GM12878 (cell line): ENCODE measurements around the gene CHD9. TPM values are rescaled to one million over a fixed set of nuclear protein-coding genes. Genes with fewer than 3 reads are reported as not detected.
A peak's percentile ranks its signal among the peaks of the same experiment; 100 is the strongest.

Experiments
- ATAC-seq: fragments of 200-7000 bp; cut with Tn5 transposase; 3 replicates; pipeline ENCODE4 v1.9.1; 2020; ENCODE audit warnings: mild to moderate bottlenecking, moderate library complexity
- BruUV-seq: library from RNA; stranded (reverse); fragments of 400-500 nt; replicated peaks from 2 replicates; lab custom pipeline; 2021; lab: Mats Ljungman, UMichigan
- CTCF ChIA-PET: fragments of 300-600 bp; sonication (Branson Sonifier 250); formaldehyde crosslinking; extraction: SDS; loops from one replicate; lab custom pipeline; 2021; ENCODE audit warnings: inconsistent platforms; lab: Yijun Ruan, JAX
- POLR2A ChIA-PET: fragments of 350-600 bp; formaldehyde crosslinking; extraction: SDS; loops from one replicate; lab custom pipeline; 2021; ENCODE audit warnings: inconsistent platforms; lab: Charles Lee
- RAD21 ChIA-PET: fragments of 300-600 bp; sonication (Branson Sonifier 250); formaldehyde crosslinking; loops from one replicate; lab custom pipeline; 2023; ENCODE audit warnings: antibody characterized with exemption; ENCODE audit not compliant: unreplicated experiment; lab: Charles Lee
- SMC1A ChIA-PET: fragments of 300-600 bp; sonication (Branson Sonifier 250); formaldehyde crosslinking; loops from one replicate; lab custom pipeline; 2023; ENCODE audit not compliant: unreplicated experiment, uncharacterized antibody; lab: Charles Lee
- DNase-seq: peaks from one replicate; pipeline ENCODE4 v3.0.0-alpha.2; 2011; ENCODE audit warnings: low read depth, low spot score
- FAIRE-seq: peaks from 3 replicates; lab custom pipeline; 2011; peaks lifted over from hg19 to GRCh38; lab: Jason Lieb, UNC
- H2AFZ ChIP-seq: 2 replicates; pipeline ENCODE4 v1.6.0; 2011; ENCODE audit warnings: low read depth, low read length, control low read depth; ENCODE audit not compliant: control insufficient read depth
- H3K27ac ChIP-seq: 2 replicates; pipeline ENCODE4 v1.5.1; 2011; ENCODE audit warnings: control low read depth; ENCODE audit not compliant: control insufficient read depth, insufficient read depth
- H3K27me3 ChIP-seq, 2 experiments: replicated peaks in 1 of 2; 2 replicates each; pipeline versions ENCODE4 v1.6.0 to v1.6.1; 2011; ENCODE audit warnings: low read length in 1 of 2; ENCODE audit not compliant: control insufficient read depth in 2 of 2, insufficient read depth in 2 of 2
- H3K36me3 ChIP-seq, 2 experiments: 2 replicates each; pipeline ENCODE4 v1.5.1; 2011; ENCODE audit warnings: low read length in 1 of 2; ENCODE audit not compliant: control insufficient read depth in 2 of 2, insufficient read depth in 2 of 2
- H3K4me1 ChIP-seq: 2 replicates; pipeline ENCODE4 v1.6.1; 2011; ENCODE audit warnings: mild to moderate bottlenecking, low read length, moderate library complexity, mixed read lengths; ENCODE audit not compliant: control insufficient read depth, insufficient read depth
- H3K4me2 ChIP-seq: 2 replicates; pipeline ENCODE4 v1.6.0; 2011; ENCODE audit warnings: control low read depth; ENCODE audit not compliant: control insufficient read depth, insufficient read depth
- H3K4me3 ChIP-seq: fragments of 200-600 bp; sonication (generic); 2 replicates; pipeline ENCODE4 v1.5.1; 2016
- H3K79me2 ChIP-seq: 2 replicates; pipeline ENCODE4 v1.6.0; 2011; ENCODE audit warnings: low read length; ENCODE audit not compliant: control insufficient read depth, insufficient read depth
- H3K9ac ChIP-seq: 2 replicates; pipeline ENCODE4 v1.8.0; 2011; ENCODE audit warnings: low read length, control low read depth, mixed read lengths; ENCODE audit not compliant: control insufficient read depth, insufficient read depth
- H3K9me3 ChIP-seq: replicated peaks from 3 replicates; pipeline ENCODE4 v1.5.1; 2011; ENCODE audit warnings: mild to moderate bottlenecking, low read length; ENCODE audit not compliant: control insufficient read depth, insufficient read depth
- H4K20me1 ChIP-seq: 2 replicates; pipeline ENCODE4 v1.6.0; 2011; ENCODE audit not compliant: control insufficient read depth, insufficient read depth
- ATF7 ChIP-seq: fragments of 450-650 bp; IDR thresholded peaks from 2 replicates; pipeline ENCODE4 v1.6.1; 2016; ENCODE audit warnings: low read depth, mild to moderate bottlenecking
- HDAC6 ChIP-seq: fragments of 200-600 bp; sonication (generic); IDR thresholded peaks from one replicate; pipeline ENCODE4 v1.8.0; 2017; ENCODE audit warnings: antibody characterized with exemption; ENCODE audit not compliant: unreplicated experiment
- IRF5 ChIP-seq: fragments of 450-650 bp; IDR thresholded peaks from 2 replicates; pipeline ENCODE4 v1.6.1; 2017; ENCODE audit warnings: borderline replicate concordance
- JUNB ChIP-seq: IDR thresholded peaks from 2 replicates; pipeline ENCODE4 v1.6.1; 2016; ENCODE audit warnings: antibody characterized with exemption, mild to moderate bottlenecking
- NFYA ChIP-seq: IDR thresholded peaks from 2 replicates; pipeline ENCODE4 v1.6.1; 2011; ENCODE audit warnings: low read depth, mild to moderate bottlenecking, low read length, improper control_type of control experiment, borderline replicate concordance
- PBX3 ChIP-seq: IDR thresholded peaks from 2 replicates; pipeline ENCODE4 v1.6.1; 2011; ENCODE audit warnings: mild to moderate bottlenecking, low read depth, low read length, moderate library complexity; ENCODE audit not compliant: insufficient replicate concordance
- SIN3A ChIP-seq: IDR thresholded peaks from 2 replicates; pipeline ENCODE4 v1.6.1; 2012; ENCODE audit warnings: low read depth, low read length, improper control_type of control experiment
- SMAD5 ChIP-seq: IDR thresholded peaks from 2 replicates; pipeline ENCODE4 v1.6.1; 2016; ENCODE audit warnings: antibody characterized with exemption, low read depth
- TBL1XR1 ChIP-seq: IDR thresholded peaks from 2 replicates; pipeline ENCODE4 v1.6.1; 2012; ENCODE audit warnings: low read depth, low read length, improper control_type of control experiment
- WGBS: methylation state at CpG from one replicate; pipeline ENCODE4 v1.1.6; 2016; ENCODE audit warnings: low lambda C conversion rate; ENCODE audit not compliant: insufficient replicate concordance, insufficient coverage; ENCODE audit errors: missing lambda C conversion rate; 5-methylcytosine and 5-hydroxymethylcytosine counted together
- in situ Hi-C: fragments of 300-500 bp; cut with MboI; formaldehyde crosslinking; loops from 9 replicates; pipeline ENCODE4 v1.14.3; 2018; ENCODE audit warnings: mixed read lengths
- intact Hi-C: fragments of 100-400 bp; cut with micrococcal nuclease; formaldehyde crosslinking; loops from one replicate; pipeline ENCODE4 v1.14.2; 2022; ENCODE audit not compliant: unreplicated experiment
- polyA plus RNA-seq, 11 experiments: library from polyadenylated mRNA; depleted of rRNA in 4 of 11; unstranded in 6 of 11; stranded (reverse) in 5 of 11; fragments of >200 nt; fragmentation: Nextera tagmentation in 4 of 11; fragmentation: Illumina TruSeq in 1 of 11; extraction: Ambion mirVana in 4 of 11; extraction: Trizol in 1 of 11; gene quantifications; 1 replicate in 1 of 11; 2 replicates in 10 of 11; pipeline versions ENCODE4 v1.2.1 to v1.2.3, GENCODE V29; 2011 to 2016; ENCODE audit warnings: inconsistent platforms in 2 of 11, missing spikeins in 2 of 11, low read depth in 1 of 11
- total RNA-seq, 4 experiments: library from RNA; depleted of rRNA in 3 of 4; stranded (reverse); fragments of >200 nt in 3 of 4; fragmentation: Illumina TruSeq in 1 of 4; extraction: Trizol in 1 of 4; gene quantifications; 2 replicates each; pipeline versions ENCODE4 v1.2.1 to v1.2.3, GENCODE V29; 2013 to 2021
- TF ChIP-seq, protein P1 (sequence below): IDR thresholded peaks from 2 replicates; pipeline ENCODE4 v1.6.1; 2012; ENCODE audit warnings: low read depth, low read length, improper control_type of control experiment
- TF ChIP-seq, protein P2 (sequence below): fragments of 450-650 bp; IDR thresholded peaks from 2 replicates; pipeline ENCODE4 v1.6.1; 2017; ENCODE audit warnings: low read depth, mild to moderate bottlenecking, moderate library complexity

Gene CHD9
- total and polyA plus RNA-seq, 10 of the 15 experiments (the other 5 are each of a cell fraction or from before 2014, with no cell fraction given): 29.2 to 95.7 (median 54.3) TPM

DNA sequence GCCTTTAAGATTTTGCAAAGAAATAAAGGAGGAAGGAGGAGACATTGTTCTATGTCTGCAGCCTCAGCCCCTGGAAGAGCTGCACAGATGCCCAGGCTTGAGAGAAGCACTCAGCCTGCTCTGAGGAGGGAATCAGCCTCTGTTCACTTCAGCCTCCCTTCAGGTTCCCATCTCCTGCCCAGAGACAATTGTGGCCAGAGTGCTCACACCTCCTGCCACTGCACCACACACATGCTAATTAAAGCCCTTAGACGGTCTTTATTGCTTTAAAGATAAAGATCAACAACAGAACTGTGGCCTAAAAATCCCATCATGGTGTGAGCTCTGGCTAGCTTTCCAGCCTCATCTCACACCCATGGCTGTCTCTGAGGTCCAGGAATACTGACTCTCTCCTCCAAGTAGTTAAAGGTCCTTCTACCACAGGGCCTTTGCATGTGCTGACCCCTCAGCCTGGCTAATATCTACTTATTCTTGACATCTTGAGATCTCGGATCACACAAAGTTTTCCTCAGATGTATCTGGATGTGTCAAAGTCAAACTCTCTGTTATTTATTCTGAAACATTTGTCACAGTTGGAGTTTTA is 35.9 kb upstream of the CHD9 start:
- POLR2A ChIA-PET: no interaction called here
- H3K79me2 ChIP-seq: no peaks in the 10 kb centered on the region
- in situ Hi-C loops (no loop called here), intact Hi-C loops (no loop called here)
- RAD21 ChIA-PET: no interaction called here
- H3K9ac ChIP-seq: no peak overlapping the region
- no peaks in the 10 kb centered on the region for H4K20me1 ChIP-seq
- 33% methylated on average over 2 of the region's 2 CpGs for WGBS
- SMC1A ChIA-PET: interaction anchor here (1.3 kb wide), 1 partner anchor 9 kb away, joined by 4 read pairs; no protein-coding TSS in a partner anchor
- H3K9me3 ChIP-seq: no peaks in the 10 kb centered on the region
- TF ChIP-seq IRF5: no peak
- TF ChIP-seq TBL1XR1: no peak
- TF ChIP-seq, all 136 proteins: peak for 0
- BruUV-seq: no TSS peak
- H2AFZ ChIP-seq: no peak overlapping the region
- no peak overlapping the region for H3K4me3 ChIP-seq
- no peak overlapping the region for H3K27ac ChIP-seq
- H3K36me3 ChIP-seq: no peaks in the 10 kb centered on the region
- FAIRE-seq: no peak
- H3K27me3 ChIP-seq: no peaks in the 10 kb centered on the region
- no peak for DNase-seq
- H3K4me2 ChIP-seq: no peak overlapping the region
- CTCF ChIA-PET: interaction anchor here (0.7 to 1.3 kb wide), 2 partner anchors 8 to 16 kb away, joined by 3 read pairs; no protein-coding TSS in a partner anchor
- peak; percentile 24; the same call in 1 of the 3 replicates for ATAC-seq
- H3K4me1 ChIP-seq: no peaks in the 10 kb centered on the region

DNA sequence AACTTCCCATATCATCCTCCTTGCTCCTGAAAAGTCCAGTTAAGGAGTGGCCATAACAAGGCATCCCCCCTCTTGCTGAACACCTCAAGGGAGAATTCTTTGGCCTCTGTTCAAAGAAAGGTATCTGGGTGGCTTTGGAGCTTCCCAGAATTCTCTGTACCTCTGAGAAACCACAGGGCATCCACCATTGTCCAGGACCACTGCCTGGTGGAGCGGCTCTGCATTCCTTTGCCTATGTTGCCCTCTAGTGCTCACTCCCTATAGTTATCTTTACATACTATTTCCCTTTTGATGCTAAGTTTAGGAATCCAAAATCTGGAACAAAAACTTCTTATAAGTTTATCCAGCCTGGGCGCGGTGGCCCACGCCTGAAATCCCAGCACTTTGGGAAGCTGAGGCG is 32.4 kb upstream of the CHD9 start:
- peak; percentile 82 for ATAC-seq
- Histone ChIP-seq H3K9me3 (no peaks in the 10 kb centered on the region), H2AFZ (no peak overlapping the region), H3K27me3 (no peaks in the 10 kb centered on the region), H3K79me2 (no peaks in the 10 kb centered on the region), H4K20me1 (no peaks in the 10 kb centered on the region), H3K4me3 (no peak overlapping the region), H3K4me1 (no peaks in the 10 kb centered on the region), H3K27ac (no peak overlapping the region), H3K4me2 (no peak overlapping the region), H3K36me3 (no peaks in the 10 kb centered on the region), H3K9ac (no peak overlapping the region)
- 21% methylated on average over 5 of the region's 5 CpGs for whole genome bisulfite sequencing
- ChIA-PET SMC1A (interaction anchor here (0.6 to 2.0 kb wide), 6 partner anchors 16 to 1204 kb away, joined by 3 to 9 read pairs (median 4); no protein-coding TSS in a partner anchor), CTCF (interaction anchor here (0.6 to 2.9 kb wide), 17 partner anchors 10 to 953 kb away, joined by 3 to 27 read pairs (median 3); no protein-coding TSS in a partner anchor), RAD21 (interaction anchor here (0.9 to 1.7 kb wide), 3 partner anchors 32 to 831 kb away, joined by 3 to 10 read pairs (median 3); no protein-coding TSS in a partner anchor), POLR2A (interaction anchor here (0.7 kb wide), 1 partner anchor 31 kb away, joined by 3 read pairs; no protein-coding TSS in a partner anchor)
- FAIRE-seq: no peak
- intact Hi-C loops (loop anchor here (1.0 to 5.0 kb wide), 4 partner anchors 46 to 954 kb away; no protein-coding TSS in a partner anchor), in situ Hi-C loops (loop anchor here (10.0 kb wide), 1 partner anchor 838 kb away; no protein-coding TSS in a partner anchor)
- no peak for DNase-seq
- BruUV-seq: no TSS peak
- no peak for TF ChIP-seq HDAC6
- TF ChIP-seq NFYA: no peak
- TF ChIP-seq, protein P1, sequence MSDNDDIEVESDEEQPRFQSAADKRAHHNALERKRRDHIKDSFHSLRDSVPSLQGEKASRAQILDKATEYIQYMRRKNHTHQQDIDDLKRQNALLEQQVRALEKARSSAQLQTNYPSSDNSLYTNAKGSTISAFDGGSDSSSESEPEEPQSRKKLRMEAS: no peak
- no peak for TF ChIP-seq SIN3A
- TF ChIP-seq SMAD5: no peak
- no peak for TF ChIP-seq JUNB
- no peak for TF ChIP-seq ATF7
- TF ChIP-seq, protein P2, sequence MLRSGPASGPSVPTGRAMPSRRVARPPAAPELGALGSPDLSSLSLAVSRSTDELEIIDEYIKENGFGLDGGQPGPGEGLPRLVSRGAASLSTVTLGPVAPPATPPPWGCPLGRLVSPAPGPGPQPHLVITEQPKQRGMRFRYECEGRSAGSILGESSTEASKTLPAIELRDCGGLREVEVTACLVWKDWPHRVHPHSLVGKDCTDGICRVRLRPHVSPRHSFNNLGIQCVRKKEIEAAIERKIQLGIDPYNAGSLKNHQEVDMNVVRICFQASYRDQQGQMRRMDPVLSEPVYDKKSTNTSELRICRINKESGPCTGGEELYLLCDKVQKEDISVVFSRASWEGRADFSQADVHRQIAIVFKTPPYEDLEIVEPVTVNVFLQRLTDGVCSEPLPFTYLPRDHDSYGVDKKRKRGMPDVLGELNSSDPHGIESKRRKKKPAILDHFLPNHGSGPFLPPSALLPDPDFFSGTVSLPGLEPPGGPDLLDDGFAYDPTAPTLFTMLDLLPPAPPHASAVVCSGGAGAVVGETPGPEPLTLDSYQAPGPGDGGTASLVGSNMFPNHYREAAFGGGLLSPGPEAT: no peak
- no peak for TF ChIP-seq PBX3
